Loucy (cell line): ENCODE data around the gene CNTN5.

Experiments used
- H2AFZ ChIP-seq: fragments of 200-600 bp; sonication (generic); 2 replicates; pipeline ENCODE4 v1.6.0; 2016; ENCODE audit warnings: antibody characterized with exemption, mild to moderate bottlenecking, low read length, moderate library complexity
- H3F3A ChIP-seq: fragments of 200-600 bp; 2 replicates; pipeline ENCODE4 v1.6.0; 2016; ENCODE audit warnings: antibody characterized with exemption, low read depth, mild to moderate bottlenecking
- H3K27me3 ChIP-seq: fragments of 200-600 bp; sonication (generic); 2 replicates; pipeline ENCODE4 v1.6.1; 2014; ENCODE audit warnings: low read length, mild to moderate bottlenecking; ENCODE audit not compliant: insufficient read depth, poor library complexity, severe bottlenecking
- H3K36me3 ChIP-seq: fragments of 200-600 bp; sonication (generic); 2 replicates; pipeline ENCODE4 v1.6.1; 2016; ENCODE audit warnings: low read length; ENCODE audit not compliant: insufficient read depth
- H3K4me1 ChIP-seq: fragments of 200-600 bp; sonication (generic); 2 replicates; pipeline ENCODE4 v1.5.1; 2014; ENCODE audit warnings: low read length, mild to moderate bottlenecking; ENCODE audit not compliant: insufficient read depth, poor library complexity, severe bottlenecking
- H3K4me2 ChIP-seq: fragments of 200-600 bp; sonication (generic); 2 replicates; pipeline ENCODE4 v1.6.0; 2014; ENCODE audit warnings: antibody characterized with exemption, low read length, low read depth, mild to moderate bottlenecking; ENCODE audit not compliant: poor library complexity, severe bottlenecking
- H3K4me3 ChIP-seq: fragments of 200-600 bp; sonication (generic); 2 replicates; pipeline ENCODE4 v1.5.1; 2014; ENCODE audit warnings: low read length, mild to moderate bottlenecking, mixed read lengths; ENCODE audit not compliant: poor library complexity, severe bottlenecking
- H3K79me2 ChIP-seq: fragments of 200-600 bp; sonication (generic); 2 replicates; pipeline ENCODE4 v1.6.1; 2014; ENCODE audit warnings: low read length; ENCODE audit not compliant: insufficient read depth
- H3K9ac ChIP-seq: fragments of 200-600 bp; sonication (generic); 2 replicates; pipeline ENCODE4 v1.6.0; 2014; ENCODE audit warnings: mild to moderate bottlenecking, low read depth, low read length, moderate library complexity; ENCODE audit not compliant: poor library complexity, severe bottlenecking
- H3K9me2 ChIP-seq: fragments of 200-600 bp; sonication (generic); replicated peaks from 2 replicates; pipeline ENCODE4 v1.6.1; 2016; ENCODE audit warnings: low read depth, low read length, mixed read lengths
- H3K9me3 ChIP-seq: fragments of 200-600 bp; sonication (generic); 2 replicates; pipeline ENCODE4 v1.6.1; 2014; ENCODE audit warnings: mild to moderate bottlenecking, antibody characterized with exemption, low read length, low read depth; ENCODE audit not compliant: insufficient read depth
- H4K20me1 ChIP-seq: fragments of 200-600 bp; sonication (generic); 2 replicates; pipeline ENCODE4 v1.6.0; 2014; ENCODE audit warnings: antibody characterized with exemption, low read length, mild to moderate bottlenecking; ENCODE audit not compliant: insufficient read depth, poor library complexity, severe bottlenecking
- EZH2phosphoT487 ChIP-seq: fragments of 200-600 bp; IDR thresholded peaks from 2 replicates; pipeline ENCODE4 v1.6.1; 2018; ENCODE audit warnings: antibody characterized with exemption, mild to moderate bottlenecking, moderate library complexity, borderline replicate concordance
- TF ChIP-seq, protein P1 (sequence below): fragments of 200-600 bp; sonication (generic); conservative IDR thresholded peaks from 2 replicates; pipeline ENCODE4 v1.5.1; 2014; ENCODE audit warnings: mild to moderate bottlenecking, antibody characterized with exemption, low read length

Gene CNTN5

DNA sequence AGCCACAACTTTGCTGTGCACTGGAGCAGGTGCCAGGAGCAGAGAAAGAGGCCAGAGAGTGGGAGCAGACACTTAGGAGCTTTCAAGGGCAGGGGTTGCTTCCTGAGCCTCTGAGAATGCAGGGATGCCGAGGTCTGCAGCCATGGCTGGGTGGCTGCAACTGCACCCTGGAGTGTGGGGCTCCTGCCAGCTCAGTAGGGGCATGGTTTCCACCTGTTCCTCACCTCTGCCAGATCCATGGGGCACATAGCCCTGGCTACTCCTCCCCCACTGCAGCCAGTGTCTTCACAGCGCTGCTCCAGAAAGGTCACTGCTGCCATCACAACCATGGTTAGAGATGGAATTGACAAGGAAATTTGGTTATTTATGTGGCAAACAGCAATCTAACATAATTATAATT lies 404.8 kb downstream of the CNTN5 start:
- TF ChIP-seq, protein P1, sequence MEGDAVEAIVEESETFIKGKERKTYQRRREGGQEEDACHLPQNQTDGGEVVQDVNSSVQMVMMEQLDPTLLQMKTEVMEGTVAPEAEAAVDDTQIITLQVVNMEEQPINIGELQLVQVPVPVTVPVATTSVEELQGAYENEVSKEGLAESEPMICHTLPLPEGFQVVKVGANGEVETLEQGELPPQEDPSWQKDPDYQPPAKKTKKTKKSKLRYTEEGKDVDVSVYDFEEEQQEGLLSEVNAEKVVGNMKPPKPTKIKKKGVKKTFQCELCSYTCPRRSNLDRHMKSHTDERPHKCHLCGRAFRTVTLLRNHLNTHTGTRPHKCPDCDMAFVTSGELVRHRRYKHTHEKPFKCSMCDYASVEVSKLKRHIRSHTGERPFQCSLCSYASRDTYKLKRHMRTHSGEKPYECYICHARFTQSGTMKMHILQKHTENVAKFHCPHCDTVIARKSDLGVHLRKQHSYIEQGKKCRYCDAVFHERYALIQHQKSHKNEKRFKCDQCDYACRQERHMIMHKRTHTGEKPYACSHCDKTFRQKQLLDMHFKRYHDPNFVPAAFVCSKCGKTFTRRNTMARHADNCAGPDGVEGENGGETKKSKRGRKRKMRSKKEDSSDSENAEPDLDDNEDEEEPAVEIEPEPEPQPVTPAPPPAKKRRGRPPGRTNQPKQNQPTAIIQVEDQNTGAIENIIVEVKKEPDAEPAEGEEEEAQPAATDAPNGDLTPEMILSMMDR, result no peak
- TF ChIP-seq EZH2phosphoT487, result no peak

GRCh38 chr11:99432677-99433076 lies 411.9 kb downstream of the CNTN5 start:
- TF ChIP-seq, protein P1, result no peak
- TF ChIP-seq EZH2phosphoT487, result no peak
- no peak overlapping the region for H2AFZ ChIP-seq
- H3K9me3 ChIP-seq, result no peaks in the 10 kb centered on the region
- no peak overlapping the region for H3K4me2 ChIP-seq
- no peak overlapping the region for H3K4me3 ChIP-seq
- H4K20me1 ChIP-seq, result no peaks in the 10 kb centered on the region
- H3K9ac ChIP-seq, result no peak overlapping the region
- H3F3A ChIP-seq, result no peaks in the 10 kb centered on the region
- no peaks in the 10 kb centered on the region for H3K79me2 ChIP-seq
- no peaks in the 10 kb centered on the region for H3K27me3 ChIP-seq
- no peaks in the 10 kb centered on the region for H3K4me1 ChIP-seq
- H3K36me3 ChIP-seq, result no peaks in the 10 kb centered on the region
- H3K9me2 ChIP-seq, result no peaks in the 10 kb centered on the region

More for the DNA sequence above, 404.8 kb downstream of the CNTN5 start:
- no peak overlapping the region for H3K4me2 ChIP-seq
- no peaks in the 10 kb centered on the region for H3F3A ChIP-seq
- no peaks in the 10 kb centered on the region for H3K79me2 ChIP-seq
- H2AFZ ChIP-seq, result no peak overlapping the region
- H3K4me3 ChIP-seq, result no peak overlapping the region
- no peaks in the 10 kb centered on the region for H3K9me2 ChIP-seq
- H3K9me3 ChIP-seq, result no peaks in the 10 kb centered on the region
- no peaks in the 10 kb centered on the region for H3K4me1 ChIP-seq
- H3K27me3 ChIP-seq, result no peaks in the 10 kb centered on the region
- H3K9ac ChIP-seq, result no peak overlapping the region
- H3K36me3 ChIP-seq, result no peaks in the 10 kb centered on the region
- H4K20me1 ChIP-seq, result no peaks in the 10 kb centered on the region

DNA sequence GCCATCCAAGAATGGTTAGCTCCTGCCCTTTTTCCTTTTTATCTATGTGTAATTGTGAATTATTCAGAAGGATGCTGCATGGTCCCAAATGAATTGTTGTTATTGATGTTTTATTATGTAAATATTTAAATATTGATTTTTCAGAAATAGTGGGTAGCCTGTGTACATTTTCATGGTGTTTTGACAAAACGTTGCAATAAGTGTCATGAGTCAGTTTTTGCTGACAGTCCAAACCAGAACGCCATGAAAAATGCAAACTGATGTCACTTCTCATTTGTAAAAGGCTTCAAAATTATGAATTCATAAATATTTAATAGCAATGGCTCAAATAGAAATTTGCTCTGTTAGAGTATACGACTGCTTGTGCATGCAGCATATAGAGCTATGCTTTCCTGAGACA lies 422.5 kb downstream of the CNTN5 start:
- Histone ChIP-seq H3K79me2 (no peaks in the 10 kb centered on the region), H4K20me1 (no peaks in the 10 kb centered on the region), H3K9ac (no peak overlapping the region), H3K27me3 (no peaks in the 10 kb centered on the region), H3K9me3 (no peaks in the 10 kb centered on the region), H3K4me3 (no peak overlapping the region), H3K4me1 (no peaks in the 10 kb centered on the region), H2AFZ (no peak overlapping the region), H3K4me2 (no peak overlapping the region), H3F3A (no peaks in the 10 kb centered on the region), H3K36me3 (no peaks in the 10 kb centered on the region), H3K9me2 (no peaks in the 10 kb centered on the region)
- TF ChIP-seq EZH2phosphoT487, result no peak
- TF ChIP-seq, protein P1, result no peak
